K562 (cell line): Measurements from ENCODE around the gene DPAGT1. TPM values are rescaled to one million over a fixed set of nuclear protein-coding genes. Genes with fewer than 3 reads are reported as not detected.

Experiments
- ARID1B ChIP-seq: fragments of 450-650 bp; IDR thresholded peaks from 2 replicates; pipeline ENCODE4 v1.6.1; 2016; ENCODE audit warnings: antibody characterized with exemption, mild to moderate bottlenecking, inconsistent platforms
- CTBP1 ChIP-seq: fragments of 450-650 bp; IDR thresholded peaks from 2 replicates; pipeline ENCODE4 v1.6.1; 2016; ENCODE audit warnings: borderline replicate concordance
- ELF4 ChIP-seq: fragments of 450-650 bp; formaldehyde crosslinking; IDR thresholded peaks from 2 replicates; pipeline ENCODE4 v1.4.0; 2022; ENCODE audit warnings: missing genetic modification characterization
- FOS ChIP-seq: IDR thresholded peaks from 3 replicates; pipeline ENCODE4 v1.6.1; 2011; ENCODE audit not compliant: insufficient read length; ENCODE audit errors: extremely low read depth
- FOXA3 ChIP-seq, 2 experiments: fragments of 450-650 bp in 1 of 2; sonication (generic) in 1 of 2; formaldehyde crosslinking; IDR thresholded peaks in 1 of 2; conservative IDR thresholded peaks in 1 of 2; 2 replicates each; pipeline versions ENCODE4 v1.4.0 to v1.8.0; 2020 to 2022; ENCODE audit warnings: mild to moderate bottlenecking in 2 of 2, missing genetic modification reagents in 1 of 2
- HBP1 ChIP-seq: fragments of 450-650 bp; formaldehyde crosslinking; IDR thresholded peaks from 2 replicates; pipeline ENCODE4 v1.4.0; 2022; ENCODE audit warnings: missing genetic modification characterization
- HOXB6 ChIP-seq: fragments of 250-450 bp; sonication (Bioruptor Pico); IDR thresholded peaks from 2 replicates; pipeline ENCODE4 v1.5.1; 2022; ENCODE audit warnings: mild to moderate bottlenecking, borderline replicate concordance
- KDM5B ChIP-seq: fragments of 200-600 bp; sonication (generic); IDR thresholded peaks from 2 replicates; pipeline ENCODE4 v1.6.1; 2012; ENCODE audit warnings: low read depth, mild to moderate bottlenecking, moderate library complexity, low read length, control low read depth, inconsistent platforms; ENCODE audit not compliant: insufficient replicate concordance
- RBBP5 ChIP-seq: fragments of 200-600 bp; sonication (generic); IDR thresholded peaks from 2 replicates; pipeline ENCODE4 v1.6.1; 2012; ENCODE audit warnings: borderline replicate concordance, mild to moderate bottlenecking, low read length, control low read depth, inconsistent platforms; ENCODE audit not compliant: insufficient read depth, poor library complexity, severe bottlenecking
- RBM39 ChIP-seq: fragments of 200-400 bp; formaldehyde crosslinking; optimal IDR thresholded peaks from 2 replicates; pipeline ENCODE3; 2018; ENCODE audit warnings: low read depth, low read length
- SMAD1 ChIP-seq: fragments of 150-350 bp; IDR thresholded peaks from 2 replicates; pipeline ENCODE4 v1.6.1; 2014; ENCODE audit warnings: low read length, low read depth; ENCODE audit not compliant: partially characterized antibody
- SRSF9 ChIP-seq: fragments of 200-400 bp; formaldehyde crosslinking; IDR thresholded peaks from 2 replicates; pipeline ENCODE4 v1.6.1; 2017; ENCODE audit warnings: low read depth, low read length, borderline replicate concordance
- TBL1XR1 ChIP-seq, 2 experiments: IDR thresholded peaks; 2 replicates each; pipeline ENCODE4 v1.6.1; 2012; ENCODE audit warnings: improper control_type of control experiment in 2 of 2, low read length in 2 of 2, mild to moderate bottlenecking in 1 of 2
- THRAP3 ChIP-seq: fragments of 450-650 bp; IDR thresholded peaks from 2 replicates; pipeline ENCODE4 v1.6.1; 2016; ENCODE audit warnings: mild to moderate bottlenecking, inconsistent platforms, borderline replicate concordance
- TOE1 ChIP-seq, 2 experiments: fragments of 450-650 bp in 1 of 2; sonication (generic) in 1 of 2; formaldehyde crosslinking in 1 of 2; IDR thresholded peaks; 2 replicates each; pipeline versions ENCODE4 v1.7.1 to v1.8.0; 2016 to 2022; ENCODE audit warnings: borderline replicate concordance in 2 of 2, mild to moderate bottlenecking in 2 of 2, antibody characterized with exemption in 1 of 2, inconsistent platforms in 1 of 2, low read depth in 1 of 2, missing genetic modification reagents in 1 of 2, moderate library complexity in 1 of 2
- ZBTB1 ChIP-seq: sonication (generic); formaldehyde crosslinking; IDR thresholded peaks from 2 replicates; pipeline ENCODE4 v1.8.1; 2023; ENCODE audit warnings: missing genetic modification reagents, low read depth, mild to moderate bottlenecking, borderline replicate concordance
- ZBTB5 ChIP-seq: fragments of 450-650 bp; IDR thresholded peaks from 2 replicates; pipeline ENCODE4 v1.6.1; 2017; ENCODE audit warnings: antibody characterized with exemption
- ZFX ChIP-seq: sonication (generic); formaldehyde crosslinking; IDR thresholded peaks from 2 replicates; pipeline ENCODE4 v1.8.0; 2022; ENCODE audit warnings: mild to moderate bottlenecking, missing genetic modification reagents, moderate library complexity
- ZNF146 ChIP-seq: IDR thresholded peaks from one replicate; pipeline ENCODE4 v1.6.1; 2018; ENCODE audit warnings: missing compliant biosample characterization; ENCODE audit not compliant: unreplicated experiment
- ZNF239 ChIP-seq: fragments of 250-450 bp; sonication (Bioruptor Pico); IDR thresholded peaks from 2 replicates; pipeline ENCODE4 v1.4.0; 2020; ENCODE audit warnings: mild to moderate bottlenecking
- ZNF639 ChIP-seq, 2 experiments: fragments of 200-800 bp in 1 of 2; sonication (Bioruptor generic) in 1 of 2; sonication (generic) in 1 of 2; formaldehyde crosslinking in 1 of 2; IDR thresholded peaks in 1 of 2; conservative IDR thresholded peaks in 1 of 2; 2 replicates each; pipeline versions ENCODE4 v1.5.0 to v1.6.1; 2016 to 2020; ENCODE audit warnings: missing compliant biosample characterization in 1 of 2, missing genetic modification characterization in 1 of 2, missing genetic modification reagents in 1 of 2
- ZSCAN32 ChIP-seq: fragments of 450-650 bp; formaldehyde crosslinking; IDR thresholded peaks from 2 replicates; pipeline ENCODE4 v1.4.0; 2020; ENCODE audit warnings: mild to moderate bottlenecking, moderate library complexity
- polyA plus RNA-seq, 8 experiments: library from polyadenylated mRNA; depleted of rRNA in 4 of 8; stranded (reverse) in 5 of 8; unstranded in 3 of 8; fragments of >200 nt; fragmentation: Nextera tagmentation in 2 of 8; fragmentation: Illumina TruSeq in 1 of 8; extraction: Ambion mirVana in 2 of 8; extraction: Trizol in 1 of 8; gene quantifications; 2 replicates each; pipeline versions ENCODE4 v1.2.1 to v1.2.3, GENCODE V29; 2011 to 2014; ENCODE audit warnings: inconsistent platforms in 1 of 8, missing spikeins in 1 of 8
- total RNA-seq, 7 experiments: library from RNA; depleted of rRNA in 6 of 7; stranded (reverse); fragments of >200 nt in 6 of 7; fragmentation: Illumina TruSeq in 2 of 7; extraction: Trizol in 2 of 7; gene quantifications; 2 replicates each; pipeline versions ENCODE4 v1.2.1 to v1.2.3, GENCODE V29; 2011 to 2021; ENCODE audit warnings: low replicate concordance in 1 of 7

The DPAGT1 gene
- total and polyA plus RNA-seq, 9 of the 15 experiments (the other 6 are each of a cell fraction or from before 2014, with no cell fraction given): 29.9 to 135 (median 85.0) TPM

- TF ChIP-seq HOXB6 (CRISPR knock-in tag) (no peak), ZBTB1 (no peak), SMAD1 (peak; percentile 35), ZSCAN32 (CRISPR knock-in tag) (no peak), HBP1 (CRISPR knock-in tag) (no peak), SRSF9 (no peak), KDM5B (peak; percentile 85), RBBP5 (peak; percentile 72), RBM39 (no peak), TOE1 (IDR thresholded peaks at IDR 0.05; ENCODE audit: borderline replicate concordance) (peak; percentile 99), TOE1 (CRISPR knock-in tag; IDR thresholded peaks at IDR 0.05; ENCODE audit: borderline replicate concordance, low read depth) (no peak), ZBTB5 (no peak), FOS (peak; percentile 92), FOXA3 (CRISPR knock-in tag; conservative IDR thresholded peaks at IDR 0.05 in 1 of 2, IDR thresholded peaks at IDR 0.05 in 1 of 2) (peak in 1 of 2 experiments; percentile 80; a peak in 1 of 4 replicates), ELF4 (peak; percentile 67), ZFX (peak; percentile 71), THRAP3 (no peak), ARID1B (no peak; the same call in 1 of the 2 replicates), ZNF639 (CRISPR knock-in tag; conservative IDR thresholded peaks at IDR 0.05 in 1 of 2, IDR thresholded peaks at IDR 0.05 in 1 of 2) (0 out of 4 replicates have a peak, but pooled peaks of 1 of the 2 experiments have one; percentile 31), CTBP1 (peak; percentile 15), TBL1XR1 (IDR thresholded peaks at IDR 0.05; ENCODE audit: low read length in 2 of 2) (no peak), ZNF146 (CRISPR knock-in tag) (no peak), ZNF239 (CRISPR knock-in tag) (no peak)
These were observed 19.6 kb upstream of the DPAGT1 start, which contains the start of gene HINFP (continued) for GRCh38 chr11:119121008-119121810.
